A549 (cell line): Measurements from ENCODE around the gene RPH3AL. TPM values are rescaled to one million over a fixed set of nuclear protein-coding genes. Genes with fewer than 3 reads are reported as not detected.

ENCODE experiments used
- ATAC-seq, 2 experiments: fragments of 200-7000 bp in 1 of 2; fragments of >200 bp in 1 of 2; cut with Nextera tagmentation in 1 of 2; cut with Tn5 transposase in 1 of 2; 3 replicates each; pipeline versions ENCODE4 v1.8.0 to v1.9.1; 2018 to 2020; ENCODE audit warnings: mild to moderate bottlenecking in 1 of 2, moderate library complexity in 1 of 2
- CTCF ChIA-PET: fragments of 300-600 bp; sonication (Branson Sonifier 250); formaldehyde crosslinking; extraction: SDS; loops from one replicate; lab custom pipeline; 2021; ENCODE audit warnings: antibody characterized with exemption, inconsistent platforms; lab: Yijun Ruan, JAX
- POLR2A ChIA-PET: fragments of 350-600 bp; formaldehyde crosslinking; extraction: SDS; loops from one replicate; lab custom pipeline; 2021; ENCODE audit warnings: antibody characterized with exemption, inconsistent platforms; lab: Yijun Ruan, JAX
- DNase-seq, 2 experiments: peaks; one replicate each; pipeline versions ENCODE4 v3.0.0 to v3.0.0-alpha.2; 2011 to 2016; ENCODE audit warnings: low read depth in 1 of 2, low spot score in 1 of 2
- FAIRE-seq: peaks from 2 replicates; lab custom pipeline; 2011; peaks lifted over from hg19 to GRCh38; lab: Jason Lieb, UNC
- H3K27ac ChIP-seq, 2 experiments: fragments of >200 bp; sonication (Bioruptor Twin); formaldehyde crosslinking; 3 replicates each; pipeline ENCODE4 v1.5.1; 2016 to 2017
- H3K4me1 ChIP-seq: fragments of >200 bp; sonication (Bioruptor Twin); formaldehyde crosslinking; 3 replicates; pipeline ENCODE4 v1.6.1; 2016
- H3K4me2 ChIP-seq: fragments of >200 bp; sonication (Bioruptor Twin); formaldehyde crosslinking; 3 replicates; pipeline ENCODE4 v1.6.1; 2016
- H3K4me3 ChIP-seq: fragments of >200 bp; sonication (Bioruptor Twin); formaldehyde crosslinking; 3 replicates; pipeline ENCODE4 v1.5.1; 2016
- H3K9me3 ChIP-seq: fragments of >200 bp; sonication (Bioruptor Twin); formaldehyde crosslinking; 3 replicates; pipeline ENCODE4 v1.6.1; 2016
- CBX2 ChIP-seq: fragments of 200-600 bp; sonication (generic); IDR thresholded peaks from 2 replicates; pipeline ENCODE4 v1.6.1; 2016; ENCODE audit warnings: low read depth, mild to moderate bottlenecking, borderline replicate concordance
- EHF ChIP-seq: fragments of 250-450 bp; sonication (Bioruptor Pico); IDR thresholded peaks from 2 replicates; pipeline ENCODE4 v1.5.0; 2020; ENCODE audit warnings: mild to moderate bottlenecking
- FOSB ChIP-seq: fragments of 250-450 bp; sonication (Bioruptor Pico); IDR thresholded peaks from 2 replicates; pipeline ENCODE4 v1.5.0; 2020; ENCODE audit warnings: mild to moderate bottlenecking, moderate library complexity
- GATA3 ChIP-seq: IDR thresholded peaks from 2 replicates; pipeline ENCODE4 v1.6.1; 2012; ENCODE audit warnings: borderline replicate concordance
- JUN ChIP-seq, 2 experiments: fragments of >200 bp; sonication (Bioruptor Twin); formaldehyde crosslinking; IDR thresholded peaks; 2 replicates in 1 of 2; 3 replicates in 1 of 2; pipeline ENCODE4 v1.6.1; 2016 to 2017
- MAZ ChIP-seq: fragments of 150-350 bp; IDR thresholded peaks from 2 replicates; pipeline ENCODE4 v1.6.1; 2014; ENCODE audit warnings: antibody characterized with exemption, low read depth, low read length, borderline replicate concordance
- PHF8 ChIP-seq: fragments of 200-600 bp; sonication (generic); IDR thresholded peaks from 2 replicates; pipeline ENCODE4 v1.6.1; 2016; ENCODE audit warnings: low read depth, mild to moderate bottlenecking, antibody characterized with exemption, moderate library complexity, borderline replicate concordance
- POLR2A ChIP-seq: IDR thresholded peaks from 2 replicates; pipeline ENCODE4 v1.6.1; 2012; ENCODE audit warnings: mild to moderate bottlenecking, low read length
- RNF2 ChIP-seq: fragments of 200-600 bp; sonication (generic); IDR thresholded peaks from 2 replicates; pipeline ENCODE4 v1.6.1; 2016; ENCODE audit warnings: low read depth, mild to moderate bottlenecking, antibody characterized with exemption, moderate library complexity, borderline replicate concordance
- SMC3 ChIP-seq: fragments of >200 bp; sonication (Bioruptor Twin); formaldehyde crosslinking; IDR thresholded peaks from 3 replicates; pipeline ENCODE4 v1.6.1; 2018; ENCODE audit warnings: inconsistent platforms
- TFCP2L1 ChIP-seq: fragments of 250-450 bp; sonication (Bioruptor Pico); IDR thresholded peaks from 2 replicates; pipeline ENCODE4 v1.5.0; 2021; ENCODE audit warnings: mild to moderate bottlenecking
- ZSCAN20 ChIP-seq: fragments of 250-450 bp; sonication (Bioruptor Pico); IDR thresholded peaks from 2 replicates; pipeline ENCODE4 v1.8.0; 2022; ENCODE audit warnings: mild to moderate bottlenecking, moderate library complexity
- WGBS: methylation state at CpG from one replicate; pipeline ENCODE4 v1.1.6; 2017; ENCODE audit errors: missing lambda C conversion rate; 5-methylcytosine and 5-hydroxymethylcytosine counted together
- polyA plus RNA-seq, 4 experiments: library from polyadenylated mRNA; depleted of rRNA in 3 of 4; stranded (reverse); fragments of >200 nt; fragmentation: RNase III in 1 of 4; extraction: RNeasy Plus Mini Kit Qiagen cat#74134 plus additional on column Dnase treatment in 1 of 4; gene quantifications; 2 replicates in 3 of 4; 3 replicates in 1 of 4; pipeline ENCODE4 v1.2.3, GENCODE V29; 2011 to 2017
- TF ChIP-seq, protein P1 (sequence below): IDR thresholded peaks from 2 replicates; pipeline ENCODE4 v1.6.1; 2012
- TF ChIP-seq, protein P2 (sequence below): fragments of 450-650 bp; IDR thresholded peaks from 2 replicates; pipeline ENCODE4 v1.6.1; 2014; ENCODE audit warnings: antibody characterized with exemption
- TF ChIP-seq, protein P3 (sequence below): fragments of >200 bp; sonication (Bioruptor Twin); formaldehyde crosslinking; IDR thresholded peaks from 3 replicates; pipeline ENCODE4 v1.5.1; 2016

The RPH3AL gene
- polyA plus RNA-seq, 2 of the 4 experiments (the other 2 are of a cell fraction) = 23.3 to 31.1 TPM

DNA sequence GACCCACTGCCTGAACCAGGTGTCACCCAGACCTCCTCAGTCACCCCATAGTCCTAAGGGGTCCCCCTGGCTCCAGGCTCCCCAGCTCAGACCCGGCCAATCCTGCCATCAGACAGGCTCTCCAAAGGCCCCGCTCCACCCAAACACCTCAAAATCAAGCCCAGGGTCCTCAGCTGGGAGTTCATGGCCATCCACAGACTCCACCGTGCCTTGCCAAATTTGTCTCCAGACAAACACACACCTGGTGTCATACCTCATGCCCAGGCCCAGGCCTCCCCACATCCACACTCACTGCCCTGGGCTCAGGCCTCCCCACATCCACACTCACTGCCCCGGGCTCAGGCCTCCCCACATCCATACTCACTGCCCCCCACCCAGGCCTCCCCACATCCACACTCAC is 12.5 kb downstream of the RPH3AL start (continued):
- TF ChIP-seq, protein P1, sequence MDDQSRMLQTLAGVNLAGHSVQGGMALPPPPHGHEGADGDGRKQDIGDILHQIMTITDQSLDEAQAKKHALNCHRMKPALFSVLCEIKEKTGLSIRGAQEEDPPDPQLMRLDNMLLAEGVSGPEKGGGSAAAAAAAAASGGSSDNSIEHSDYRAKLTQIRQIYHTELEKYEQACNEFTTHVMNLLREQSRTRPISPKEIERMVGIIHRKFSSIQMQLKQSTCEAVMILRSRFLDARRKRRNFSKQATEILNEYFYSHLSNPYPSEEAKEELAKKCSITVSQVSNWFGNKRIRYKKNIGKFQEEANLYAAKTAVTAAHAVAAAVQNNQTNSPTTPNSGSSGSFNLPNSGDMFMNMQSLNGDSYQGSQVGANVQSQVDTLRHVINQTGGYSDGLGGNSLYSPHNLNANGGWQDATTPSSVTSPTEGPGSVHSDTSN = no peak

DNA sequence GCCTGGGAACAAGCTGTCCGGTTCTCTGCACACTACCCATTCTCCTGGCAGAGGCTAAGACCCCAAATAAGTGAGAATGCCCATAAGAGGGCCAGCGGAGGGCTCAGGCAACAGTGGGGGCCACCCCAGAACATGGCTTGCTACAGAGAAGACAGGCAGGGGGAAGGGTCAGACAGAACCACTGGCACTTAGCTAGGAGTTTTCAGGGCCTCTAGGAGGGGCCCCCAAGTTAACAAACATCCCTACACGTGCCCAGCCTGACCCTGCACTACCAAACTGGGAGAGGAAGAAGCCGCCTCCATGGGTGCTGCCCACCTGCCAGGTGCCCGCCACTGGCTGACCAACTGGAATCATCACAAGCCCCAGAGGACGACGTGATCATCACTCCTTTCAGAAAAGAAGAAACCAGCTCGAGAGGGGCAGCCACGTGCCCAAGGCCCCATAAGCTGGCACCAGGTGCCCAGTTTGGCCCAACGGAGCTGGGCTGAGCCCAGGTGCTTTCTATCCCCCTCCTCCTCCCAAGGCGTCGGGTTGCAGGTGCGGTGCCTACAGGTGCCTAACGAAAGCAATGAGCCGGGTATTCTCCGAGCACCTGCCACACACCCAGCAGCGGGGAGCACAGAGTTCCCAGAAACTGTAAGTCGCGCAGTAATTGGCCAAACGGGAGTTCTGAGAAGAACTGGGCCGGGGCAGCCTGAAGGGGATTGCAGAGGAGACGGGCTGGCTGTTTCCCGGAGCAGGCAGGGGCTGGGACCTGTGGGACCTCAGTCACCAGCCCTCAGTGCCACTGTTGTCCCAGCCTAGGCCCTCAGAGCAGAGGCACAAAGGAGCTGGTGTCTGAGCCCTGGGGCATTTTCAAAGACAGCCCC is 13.2 kb downstream of the RPH3AL start:
- ChIA-PET POLR2A (no interaction called here), CTCF (interaction anchor here (1.2 to 1.3 kb wide), 2 partner anchors 13 to 657 kb away, joined by 3 to 4 read pairs; partner anchors contain the start of genes RPH3AL and TIMM22)
- TF ChIP-seq CBX2 (no peak), FOSB (CRISPR knock-in tag) (no peak), SMC3 (no peak), RNF2 (no peak), EHF (CRISPR knock-in tag) (no peak), ZSCAN20 (CRISPR knock-in tag) (no peak)
- TF ChIP-seq, protein P2, sequence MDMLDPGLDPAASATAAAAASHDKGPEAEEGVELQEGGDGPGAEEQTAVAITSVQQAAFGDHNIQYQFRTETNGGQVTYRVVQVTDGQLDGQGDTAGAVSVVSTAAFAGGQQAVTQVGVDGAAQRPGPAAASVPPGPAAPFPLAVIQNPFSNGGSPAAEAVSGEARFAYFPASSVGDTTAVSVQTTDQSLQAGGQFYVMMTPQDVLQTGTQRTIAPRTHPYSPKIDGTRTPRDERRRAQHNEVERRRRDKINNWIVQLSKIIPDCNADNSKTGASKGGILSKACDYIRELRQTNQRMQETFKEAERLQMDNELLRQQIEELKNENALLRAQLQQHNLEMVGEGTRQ = no peak
- H3K27ac ChIP-seq = peak overlapping the region in 1 of 2 experiments; percentile 29; a peak in 3 of 6 replicates
- H3K4me1 ChIP-seq = no peaks in the 10 kb centered on the region
- WGBS = 92% methylated on average over 22 of the region's 23 CpGs
- H3K4me2 ChIP-seq = no peak overlapping the region
- no peak overlapping the region for H3K4me3 ChIP-seq
- ATAC-seq (no peak; a peak in 1 of 6 replicates), FAIRE-seq (no peak), DNase-seq (no peak)
- H3K9me3 ChIP-seq = no peaks in the 10 kb centered on the region

DNA sequence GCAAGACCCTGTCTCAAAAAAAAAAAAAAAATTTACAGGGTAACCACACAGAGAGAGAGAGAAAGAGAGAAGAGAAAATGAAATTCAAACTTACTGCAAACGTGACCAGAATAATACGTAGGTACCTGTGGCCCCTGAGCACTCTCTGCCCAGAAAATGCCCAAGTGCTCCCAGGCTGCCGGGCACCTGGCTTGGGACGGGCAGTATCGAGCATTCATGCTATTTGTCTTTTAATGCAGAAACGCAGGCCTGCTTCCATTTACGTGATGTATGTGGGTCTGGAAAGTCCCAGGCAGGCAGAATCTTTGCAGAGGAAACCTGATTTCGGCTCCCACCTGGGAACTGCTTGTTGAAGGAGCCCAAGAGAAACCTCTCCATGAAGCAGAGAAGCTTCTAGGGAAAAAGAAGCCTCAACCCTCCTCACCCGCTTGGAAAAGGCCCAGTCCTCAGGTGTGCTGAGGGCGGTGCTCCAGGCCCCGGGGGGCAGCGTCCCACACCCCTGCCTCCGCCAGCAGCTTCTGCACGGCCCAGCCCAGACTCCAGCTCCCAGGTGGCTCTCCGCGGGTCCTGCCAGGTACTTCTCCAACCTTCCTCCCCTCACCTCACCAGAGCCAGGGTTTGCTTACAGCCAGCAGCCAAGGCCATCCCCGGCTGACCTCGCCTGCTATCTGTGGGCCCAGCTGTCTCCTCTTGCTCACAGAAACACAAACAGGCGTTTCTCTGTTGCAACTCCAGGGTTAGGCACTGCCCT is 14.0 kb downstream of the RPH3AL start:
- no peak; a peak in 1 of 6 replicates for ATAC-seq
- ChIA-PET POLR2A (no interaction called here), CTCF (interaction anchor here (1.0 to 1.3 kb wide), 3 partner anchors 8 to 658 kb away, joined by 3 to 4 read pairs (median 4); partner anchors contain the start of genes RPH3AL and TIMM22)
- no peak for DNase-seq
- Histone ChIP-seq H3K4me3 (no peak overlapping the region), H3K4me1 (no peaks in the 10 kb centered on the region), H3K4me2 (no peak overlapping the region), H3K27ac (peak overlapping the region in 1 of 2 experiments; percentile 5; a peak in 1 of 6 replicates), H3K9me3 (no peaks in the 10 kb centered on the region)
- WGBS = 87% methylated on average over 19 of the region's 19 CpGs
- no peak for TF ChIP-seq TFCP2L1 (CRISPR knock-in tag)
- TF ChIP-seq, protein P3, sequence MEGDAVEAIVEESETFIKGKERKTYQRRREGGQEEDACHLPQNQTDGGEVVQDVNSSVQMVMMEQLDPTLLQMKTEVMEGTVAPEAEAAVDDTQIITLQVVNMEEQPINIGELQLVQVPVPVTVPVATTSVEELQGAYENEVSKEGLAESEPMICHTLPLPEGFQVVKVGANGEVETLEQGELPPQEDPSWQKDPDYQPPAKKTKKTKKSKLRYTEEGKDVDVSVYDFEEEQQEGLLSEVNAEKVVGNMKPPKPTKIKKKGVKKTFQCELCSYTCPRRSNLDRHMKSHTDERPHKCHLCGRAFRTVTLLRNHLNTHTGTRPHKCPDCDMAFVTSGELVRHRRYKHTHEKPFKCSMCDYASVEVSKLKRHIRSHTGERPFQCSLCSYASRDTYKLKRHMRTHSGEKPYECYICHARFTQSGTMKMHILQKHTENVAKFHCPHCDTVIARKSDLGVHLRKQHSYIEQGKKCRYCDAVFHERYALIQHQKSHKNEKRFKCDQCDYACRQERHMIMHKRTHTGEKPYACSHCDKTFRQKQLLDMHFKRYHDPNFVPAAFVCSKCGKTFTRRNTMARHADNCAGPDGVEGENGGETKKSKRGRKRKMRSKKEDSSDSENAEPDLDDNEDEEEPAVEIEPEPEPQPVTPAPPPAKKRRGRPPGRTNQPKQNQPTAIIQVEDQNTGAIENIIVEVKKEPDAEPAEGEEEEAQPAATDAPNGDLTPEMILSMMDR = no peak
- no peak for TF ChIP-seq PHF8
- no peak for TF ChIP-seq GATA3
- no peak for TF ChIP-seq JUN (IDR thresholded peaks at IDR 0.05)
- TF ChIP-seq POLR2A = no peak
- no peak for TF ChIP-seq MAZ
- no peak for FAIRE-seq
